NCI-H2029 (cell line): ENCODE data around the gene LAD1.
A peak's percentile ranks its signal among the peaks of the same experiment; 100 is the strongest.

Source experiments
- DNase-seq: peaks from one replicate; lab custom pipeline; 2025; lab: John Stamatoyannopoulos, UW

Gene LAD1

GRCh38 chr1:201391651-201392511 lies 7.2 kb downstream of the LAD1 start:
- no peak for DNase-seq

GRCh38 chr1:201391225-201391624 lies 7.9 kb downstream of the LAD1 start:
- no peak for DNase-seq

GRCh38 chr1:201389051-201389450 lies 10.1 kb downstream of the LAD1 start:
- no peak for DNase-seq

- DNase-seq = no peak
Observed at GRCh38 chr1:201386208-201386607, 12.9 kb downstream of the LAD1 start.

GRCh38 chr1:201385299-201385891 lies 13.7 kb downstream of the LAD1 start:
- DNase-seq = peak; percentile 46

- DNase-seq = no peak
Observed at GRCh38 chr1:201384406-201384782, 14.7 kb downstream of the LAD1 start.

- DNase-seq = peak; percentile 96
Observed at GRCh38 chr1:201383647-201384405, 15.3 kb downstream of the LAD1 start.

- DNase-seq = peak; percentile 75
Observed at GRCh38 chr1:201381130-201381529, 18.0 kb downstream of the LAD1 start.

- no peak for DNase-seq
Observed at GRCh38 chr1:201379733-201380242, 19.3 kb downstream of the LAD1 start.

GRCh38 chr1:201378804-201379203 lies 20.3 kb downstream of the LAD1 start:
- no peak for DNase-seq

GRCh38 chr1:201377611-201378092 lies 21.5 kb downstream of the LAD1 start, which contains the start of gene TNNT2:
Gene TNNT2, minus strand, starts transcription at chr1:201377680. Its CDS starts 4,426 bp downstream, at chr1:201373254.
- no peak for DNase-seq

- no peak for DNase-seq
Observed at GRCh38 chr1:201376464-201377374, 22.4 kb downstream of the LAD1 start.

GRCh38 chr1:201376107-201376463 lies 23.0 kb downstream of the LAD1 start:
- DNase-seq = no peak

- no peak for DNase-seq
Observed at GRCh38 chr1:201375169-201375568, 24.0 kb downstream of the LAD1 start.

GRCh38 chr1:201374364-201374763 lies 24.8 kb downstream of the LAD1 start:
- DNase-seq = peak; percentile 57

- DNase-seq = no peak
Observed at GRCh38 chr1:201371792-201372191, 27.3 kb downstream of the LAD1 start.

- no peak for DNase-seq
Observed at GRCh38 chr1:201371276-201371675, 27.8 kb downstream of the LAD1 start.

- no peak for DNase-seq
Observed at GRCh38 chr1:201370500-201370899, 28.6 kb downstream of the LAD1 start.

- no peak for DNase-seq
Observed at GRCh38 chr1:201369209-201369608, 29.9 kb downstream of the LAD1 start.

GRCh38 chr1:201366696-201367095 lies 32.4 kb downstream of the LAD1 start:
- DNase-seq = no peak

GRCh38 chr1:201365251-201365650 lies 33.9 kb downstream of the LAD1 start:
- no peak for DNase-seq

GRCh38 chr1:201364808-201365105 lies 34.4 kb downstream of the LAD1 start:
- DNase-seq = no peak
